ENCODE measurements around the gene CYTH1. TPM values are rescaled to one million over a fixed set of nuclear protein-coding genes. Genes with fewer than 3 reads are reported as not detected.

CYTH1 gene
- polyA plus RNA-seq, 2 donors = 36.0 to 52.8 TPM

- Histone ChIP-seq H3K4me3 (ENCODE audit: low read depth in 1 of 2, low read length in 2 of 2) (no peak overlapping the region), H3K27me3 (ENCODE audit: control insufficient read depth in 1 of 2, insufficient read depth in 2 of 2, low read length in 2 of 2) (no peaks in the 10 kb centered on the region), H3K4me1 (ENCODE audit: control insufficient read depth in 2 of 2, insufficient read depth in 2 of 2, low read length in 1 of 2) (no peaks in the 10 kb centered on the region), H3K36me3 (ENCODE audit: control insufficient read depth in 2 of 2, insufficient read depth in 2 of 2, low read length in 1 of 2) (peaks cover 17 to 43% of the 10 kb centered on the region in 2 donors), H3K9me3 (ENCODE audit: control insufficient read depth in 2 of 2, insufficient read depth in 1 of 2, low read depth in 1 of 2, low read length in 1 of 2) (peaks cover 0 to under 1% of the 10 kb centered on the region in 2 donors), H3K27ac (ENCODE audit: low read depth in 2 of 2, low read length in 1 of 2) (no peak overlapping the region)
- 84 to 91% methylated on average over 4 of the region's 4 CpGs for WGBS, 2 donors
Measured at GRCh38 chr17:78808163-78808562, 26.1 kb upstream of the CYTH1 start.

- Histone ChIP-seq H3K36me3 (ENCODE audit: control insufficient read depth in 2 of 2, insufficient read depth in 2 of 2, low read length in 1 of 2) (peaks cover 19 to 44% of the 10 kb centered on the region in 2 donors), H3K9me3 (ENCODE audit: control insufficient read depth in 2 of 2, insufficient read depth in 1 of 2, low read depth in 1 of 2, low read length in 1 of 2) (peaks cover 0 to 2% of the 10 kb centered on the region in 2 donors), H3K27ac (ENCODE audit: low read depth in 2 of 2, low read length in 1 of 2) (peak overlapping the region in 1 of 2 donors; percentile 48), H3K27me3 (ENCODE audit: control insufficient read depth in 1 of 2, insufficient read depth in 2 of 2, low read length in 2 of 2) (no peaks in the 10 kb centered on the region), H3K4me1 (ENCODE audit: control insufficient read depth in 2 of 2, insufficient read depth in 2 of 2, low read length in 1 of 2) (peaks cover 0 to under 1% of the 10 kb centered on the region in 2 donors), H3K4me3 (ENCODE audit: low read depth in 1 of 2, low read length in 2 of 2) (no peak overlapping the region)
- WGBS, 2 donors = 70 to 73% methylated on average over 9 of the region's 9 CpGs
Measured at GRCh38 chr17:78806451-78806850, 24.4 kb upstream of the CYTH1 start.

GRCh38 chr17:78805301-78805700, 23.2 kb upstream of the CYTH1 start:
- WGBS, 2 donors = 77 to 79% methylated on average over 14 of the region's 14 CpGs

GRCh38 chr17:78804777-78805176, 22.7 kb upstream of the CYTH1 start:
- H3K27ac ChIP-seq (ENCODE audit: low read depth in 2 of 2, low read length in 1 of 2) = peak overlapping the region in 1 of 2 donors; percentile 56
- H3K4me3 ChIP-seq (ENCODE audit: low read depth in 1 of 2, low read length in 2 of 2) = no peak overlapping the region
- peaks cover 0 to 2% of the 10 kb centered on the region in 2 donors for H3K9me3 ChIP-seq (ENCODE audit: control insufficient read depth in 2 of 2, insufficient read depth in 1 of 2, low read depth in 1 of 2, low read length in 1 of 2)
- H3K4me1 ChIP-seq (ENCODE audit: control insufficient read depth in 2 of 2, insufficient read depth in 2 of 2, low read length in 1 of 2) = peaks cover 0 to 7% of the 10 kb centered on the region in 2 donors
- H3K27me3 ChIP-seq (ENCODE audit: control insufficient read depth in 1 of 2, insufficient read depth in 2 of 2, low read length in 2 of 2) = no peaks in the 10 kb centered on the region
- H3K36me3 ChIP-seq (ENCODE audit: control insufficient read depth in 2 of 2, insufficient read depth in 2 of 2, low read length in 1 of 2) = peaks cover 22 to 46% of the 10 kb centered on the region in 2 donors
- 74 to 75% methylated on average over 11 of the region's 11 CpGs for WGBS, 2 donors

More at GRCh38 chr17:78805301-78805700, 23.2 kb upstream of the CYTH1 start:
- Histone ChIP-seq H3K36me3 (ENCODE audit: control insufficient read depth in 2 of 2, insufficient read depth in 2 of 2, low read length in 1 of 2) (peaks cover 22 to 43% of the 10 kb centered on the region in 2 donors), H3K4me1 (ENCODE audit: control insufficient read depth in 2 of 2, insufficient read depth in 2 of 2, low read length in 1 of 2) (peaks cover 0 to 6% of the 10 kb centered on the region in 2 donors), H3K4me3 (ENCODE audit: low read depth in 1 of 2, low read length in 2 of 2) (no peak overlapping the region), H3K9me3 (ENCODE audit: control insufficient read depth in 2 of 2, insufficient read depth in 1 of 2, low read depth in 1 of 2, low read length in 1 of 2) (peaks cover 0 to 2% of the 10 kb centered on the region in 2 donors), H3K27ac (ENCODE audit: low read depth in 2 of 2, low read length in 1 of 2) (peak overlapping the region; percentile 16 to 58), H3K27me3 (ENCODE audit: control insufficient read depth in 1 of 2, insufficient read depth in 2 of 2, low read length in 2 of 2) (no peaks in the 10 kb centered on the region)

GRCh38 chr17:78803186-78803845, 21.2 kb upstream of the CYTH1 start:
- 77 to 79% methylated on average over 21 of the region's 21 CpGs for WGBS, 2 donors
- Histone ChIP-seq H3K4me3 (ENCODE audit: low read depth in 1 of 2, low read length in 2 of 2) (no peak overlapping the region), H3K27ac (ENCODE audit: low read depth in 2 of 2, low read length in 1 of 2) (no peak overlapping the region), H3K9me3 (ENCODE audit: control insufficient read depth in 2 of 2, insufficient read depth in 1 of 2, low read depth in 1 of 2, low read length in 1 of 2) (peaks cover 0 to 2% of the 10 kb centered on the region in 2 donors), H3K27me3 (ENCODE audit: control insufficient read depth in 1 of 2, insufficient read depth in 2 of 2, low read length in 2 of 2) (no peaks in the 10 kb centered on the region), H3K36me3 (ENCODE audit: control insufficient read depth in 2 of 2, insufficient read depth in 2 of 2, low read length in 1 of 2) (peaks cover 22 to 49% of the 10 kb centered on the region in 2 donors), H3K4me1 (ENCODE audit: control insufficient read depth in 2 of 2, insufficient read depth in 2 of 2, low read length in 1 of 2) (peaks cover 0 to 7% of the 10 kb centered on the region in 2 donors)

- Histone ChIP-seq H3K9me3 (ENCODE audit: control insufficient read depth in 2 of 2, insufficient read depth in 1 of 2, low read depth in 1 of 2, low read length in 1 of 2) (peaks cover 0 to 2% of the 10 kb centered on the region in 2 donors), H3K36me3 (ENCODE audit: control insufficient read depth in 2 of 2, insufficient read depth in 2 of 2, low read length in 1 of 2) (peaks cover 27 to 53% of the 10 kb centered on the region in 2 donors), H3K27me3 (ENCODE audit: control insufficient read depth in 1 of 2, insufficient read depth in 2 of 2, low read length in 2 of 2) (no peaks in the 10 kb centered on the region), H3K4me1 (ENCODE audit: control insufficient read depth in 2 of 2, insufficient read depth in 2 of 2, low read length in 1 of 2) (peaks cover 0 to 7% of the 10 kb centered on the region in 2 donors), H3K4me3 (ENCODE audit: low read depth in 1 of 2, low read length in 2 of 2) (no peak overlapping the region), H3K27ac (ENCODE audit: low read depth in 2 of 2, low read length in 1 of 2) (no peak overlapping the region)
- 90 to 92% methylated on average over 14 of the region's 14 CpGs for WGBS, 2 donors
Measured at GRCh38 chr17:78802459-78802858, 20.4 kb upstream of the CYTH1 start.

- 86 to 87% methylated on average over 24 to 30 of the region's 30 CpGs for WGBS, 2 donors
- Histone ChIP-seq H3K27ac (ENCODE audit: low read depth in 2 of 2, low read length in 1 of 2) (no peak overlapping the region), H3K4me3 (ENCODE audit: low read depth in 1 of 2, low read length in 2 of 2) (no peak overlapping the region), H3K9me3 (ENCODE audit: control insufficient read depth in 2 of 2, insufficient read depth in 1 of 2, low read depth in 1 of 2, low read length in 1 of 2) (peaks cover 0 to 2% of the 10 kb centered on the region in 2 donors), H3K27me3 (ENCODE audit: control insufficient read depth in 1 of 2, insufficient read depth in 2 of 2, low read length in 2 of 2) (no peaks in the 10 kb centered on the region), H3K36me3 (ENCODE audit: control insufficient read depth in 2 of 2, insufficient read depth in 2 of 2, low read length in 1 of 2) (peaks cover 24 to 53% of the 10 kb centered on the region in 2 donors), H3K4me1 (ENCODE audit: control insufficient read depth in 2 of 2, insufficient read depth in 2 of 2, low read length in 1 of 2) (peaks cover 0 to 7% of the 10 kb centered on the region in 2 donors)
Measured at GRCh38 chr17:78802008-78802407, 19.9 kb upstream of the CYTH1 start.

GRCh38 chr17:78800132-78800931, 18.3 kb upstream of the CYTH1 start:
- no peaks in the 10 kb centered on the region for H3K27me3 ChIP-seq (ENCODE audit: control insufficient read depth in 1 of 2, insufficient read depth in 2 of 2, low read length in 2 of 2)
- H3K4me3 ChIP-seq (ENCODE audit: low read depth in 1 of 2, low read length in 2 of 2) = no peak overlapping the region
- H3K27ac ChIP-seq (ENCODE audit: low read depth in 2 of 2, low read length in 1 of 2) = no peak overlapping the region
- peaks cover 0 to 2% of the 10 kb centered on the region in 2 donors for H3K9me3 ChIP-seq (ENCODE audit: control insufficient read depth in 2 of 2, insufficient read depth in 1 of 2, low read depth in 1 of 2, low read length in 1 of 2)
- H3K4me1 ChIP-seq (ENCODE audit: control insufficient read depth in 2 of 2, insufficient read depth in 2 of 2, low read length in 1 of 2) = peaks cover 0 to 7% of the 10 kb centered on the region in 2 donors
- peaks cover 17 to 52% of the 10 kb centered on the region in 2 donors for H3K36me3 ChIP-seq (ENCODE audit: control insufficient read depth in 2 of 2, insufficient read depth in 2 of 2, low read length in 1 of 2)
- 83 to 84% methylated on average over 18 of the region's 18 CpGs for WGBS, 2 donors

- Histone ChIP-seq H3K27ac (ENCODE audit: low read depth in 2 of 2, low read length in 1 of 2) (no peak overlapping the region), H3K4me1 (ENCODE audit: control insufficient read depth in 2 of 2, insufficient read depth in 2 of 2, low read length in 1 of 2) (peaks cover 0 to 7% of the 10 kb centered on the region in 2 donors)
Measured at GRCh38 chr17:78798695-78799559, 16.9 kb upstream of the CYTH1 start.

More at GRCh38 chr17:78798695-78799559, 16.9 kb upstream of the CYTH1 start:
- Histone ChIP-seq H3K27me3 (ENCODE audit: control insufficient read depth in 1 of 2, insufficient read depth in 2 of 2, low read length in 2 of 2) (no peaks in the 10 kb centered on the region), H3K4me3 (ENCODE audit: low read depth in 1 of 2, low read length in 2 of 2) (no peak overlapping the region), H3K36me3 (ENCODE audit: control insufficient read depth in 2 of 2, insufficient read depth in 2 of 2, low read length in 1 of 2) (peaks cover 17 to 59% of the 10 kb centered on the region in 2 donors), H3K9me3 (ENCODE audit: control insufficient read depth in 2 of 2, insufficient read depth in 1 of 2, low read depth in 1 of 2, low read length in 1 of 2) (peaks cover 0 to 2% of the 10 kb centered on the region in 2 donors)
- WGBS, 2 donors = 75 to 79% methylated on average over 33 of the region's 33 CpGs
